ENCODE measurements around the gene SLC25A25. TPM values are rescaled to one million over a fixed set of nuclear protein-coding genes. Genes with fewer than 3 reads are reported as not detected.

Gene SLC25A25
- total RNA-seq, 3 donors from 2014 or later = 27.2 to 43.9 (median 33.1) TPM

GRCh38 chr9:128143525-128144238 is 75.7 kb downstream of the SLC25A25 start:
- Histone ChIP-seq H3K9me3 (no peaks in the 10 kb centered on the region), H3K4me1 (peaks cover 3 to 9% of the 10 kb centered on the region in 2 donors), H3K27me3 (no peaks in the 10 kb centered on the region), H3K36me3 (no peaks in the 10 kb centered on the region), H3K27ac (peak overlapping the region in 1 of 2 donors; percentile 21), H3K4me3 (no peak overlapping the region)
- TF ChIP-seq, protein P1, sequence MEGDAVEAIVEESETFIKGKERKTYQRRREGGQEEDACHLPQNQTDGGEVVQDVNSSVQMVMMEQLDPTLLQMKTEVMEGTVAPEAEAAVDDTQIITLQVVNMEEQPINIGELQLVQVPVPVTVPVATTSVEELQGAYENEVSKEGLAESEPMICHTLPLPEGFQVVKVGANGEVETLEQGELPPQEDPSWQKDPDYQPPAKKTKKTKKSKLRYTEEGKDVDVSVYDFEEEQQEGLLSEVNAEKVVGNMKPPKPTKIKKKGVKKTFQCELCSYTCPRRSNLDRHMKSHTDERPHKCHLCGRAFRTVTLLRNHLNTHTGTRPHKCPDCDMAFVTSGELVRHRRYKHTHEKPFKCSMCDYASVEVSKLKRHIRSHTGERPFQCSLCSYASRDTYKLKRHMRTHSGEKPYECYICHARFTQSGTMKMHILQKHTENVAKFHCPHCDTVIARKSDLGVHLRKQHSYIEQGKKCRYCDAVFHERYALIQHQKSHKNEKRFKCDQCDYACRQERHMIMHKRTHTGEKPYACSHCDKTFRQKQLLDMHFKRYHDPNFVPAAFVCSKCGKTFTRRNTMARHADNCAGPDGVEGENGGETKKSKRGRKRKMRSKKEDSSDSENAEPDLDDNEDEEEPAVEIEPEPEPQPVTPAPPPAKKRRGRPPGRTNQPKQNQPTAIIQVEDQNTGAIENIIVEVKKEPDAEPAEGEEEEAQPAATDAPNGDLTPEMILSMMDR (IDR thresholded peaks at IDR 0.05) = no peak
- TF ChIP-seq POLR2AphosphoS5 (IDR thresholded peaks at IDR 0.05) = no peak
- intact Hi-C loops (cut with DNase I; ENCODE audit: low total_unique reads) = no loop called here
- no peak for DNase-seq (ENCODE audit: low spot score in 2 of 2)

- TF ChIP-seq POLR2AphosphoS5 (IDR thresholded peaks at IDR 0.05) (no peak), POLR2A (IDR thresholded peaks at IDR 0.05) (no peak)
- TF ChIP-seq, protein P1 (IDR thresholded peaks at IDR 0.05) = no peak
- Histone ChIP-seq H3K36me3 (no peaks in the 10 kb centered on the region), H3K4me1 (peaks cover 8 to 17% of the 10 kb centered on the region in 2 donors), H3K27me3 (no peaks in the 10 kb centered on the region), H3K4me3 (no peak overlapping the region), H3K9me3 (no peaks in the 10 kb centered on the region), H3K27ac (peak overlapping the region in 1 of 2 donors; percentile 45)
- intact Hi-C loops (cut with DNase I; ENCODE audit: low total_unique reads) = no loop called here
- DNase-seq (ENCODE audit: low spot score in 2 of 2) = no peak
Observed at GRCh38 chr9:128144239-128145181, 76.5 kb downstream of the SLC25A25 start.

DNA sequence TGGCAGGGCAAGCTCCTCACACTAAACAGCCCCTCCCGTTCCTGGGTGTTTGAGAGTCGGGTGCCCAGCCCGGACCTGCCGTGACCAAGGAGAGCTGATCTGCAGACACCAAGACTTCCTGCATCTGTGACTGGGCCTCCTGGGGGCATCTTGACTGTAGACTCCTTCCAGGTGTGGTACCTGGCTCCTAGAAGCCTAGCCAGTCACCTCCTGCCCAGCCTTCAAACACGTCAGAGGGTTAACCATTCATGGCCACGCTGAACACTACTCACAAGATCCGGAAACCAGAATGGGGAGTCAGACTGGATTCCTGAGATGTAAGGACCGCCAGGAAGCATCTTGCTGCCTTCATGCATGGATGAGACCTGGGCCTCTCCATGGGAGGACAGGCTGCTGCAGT is 77.5 kb downstream of the SLC25A25 start:
- H3K27ac ChIP-seq = peak overlapping the region; percentile 1 to 45
- no peak for TF ChIP-seq POLR2A (IDR thresholded peaks at IDR 0.05)
- H3K27me3 ChIP-seq = no peaks in the 10 kb centered on the region
- DNase-seq (ENCODE audit: low spot score in 2 of 2) = no peak
- no peak overlapping the region for H3K4me3 ChIP-seq
- no peaks in the 10 kb centered on the region for H3K36me3 ChIP-seq
- peaks cover 9 to 20% of the 10 kb centered on the region in 2 donors for H3K4me1 ChIP-seq
- intact Hi-C loops (cut with DNase I; ENCODE audit: low total_unique reads) = no loop called here
- H3K9me3 ChIP-seq = no peaks in the 10 kb centered on the region

- Histone ChIP-seq H3K4me1 (peaks cover 9 to 20% of the 10 kb centered on the region in 2 donors), H3K4me3 (no peak overlapping the region), H3K9me3 (no peaks in the 10 kb centered on the region), H3K27ac (peak overlapping the region in 1 of 2 donors; percentile 45), H3K27me3 (no peaks in the 10 kb centered on the region), H3K36me3 (no peaks in the 10 kb centered on the region)
- TF ChIP-seq POLR2AphosphoS5 (IDR thresholded peaks at IDR 0.05) (no peak), POLR2A (IDR thresholded peaks at IDR 0.05) (no peak)
- TF ChIP-seq, protein P1 (IDR thresholded peaks at IDR 0.05) = no peak
- intact Hi-C loops (cut with DNase I; ENCODE audit: low total_unique reads) = no loop called here
- no peak for DNase-seq (ENCODE audit: low spot score in 2 of 2)
Observed at GRCh38 chr9:128145951-128146351, 77.9 kb downstream of the SLC25A25 start.

GRCh38 chr9:128146591-128147120 is 78.6 kb downstream of the SLC25A25 start:
- DNase-seq (ENCODE audit: low spot score in 2 of 2) = no peak
- intact Hi-C loops (cut with DNase I; ENCODE audit: low total_unique reads) = no loop called here

More at GRCh38 chr9:128146591-128147120, 78.6 kb downstream of the SLC25A25 start:
- Histone ChIP-seq H3K27me3 (no peaks in the 10 kb centered on the region), H3K9me3 (no peaks in the 10 kb centered on the region), H3K4me3 (no peak overlapping the region), H3K4me1 (peaks cover 9 to 20% of the 10 kb centered on the region in 2 donors), H3K36me3 (no peaks in the 10 kb centered on the region), H3K27ac (no peak overlapping the region)
- TF ChIP-seq POLR2AphosphoS5 (IDR thresholded peaks at IDR 0.05) = no peak
- TF ChIP-seq, protein P1 (IDR thresholded peaks at IDR 0.05) = no peak
- TF ChIP-seq POLR2A (IDR thresholded peaks at IDR 0.05) = no peak
